Left kidney (tissue), 2 donors: ENCODE measurements around the gene HPF1. TPM values are rescaled to one million over a fixed set of nuclear protein-coding genes. Genes with fewer than 3 reads are reported as not detected.
"Not testable (repeated sequence)": the region's sequence is repeated elsewhere in the genome, so short reads cannot be mapped to it uniquely, and the experiment has no call there.

Experiments used
- DNase-seq: peaks from one replicate; pipeline ENCODE4 v3.0.0-alpha.2; 2013
- polyA plus RNA-seq: library from polyadenylated mRNA; unstranded; fragments of 120-200 nt; gene quantifications from one replicate; pipeline ENCODE4 v1.2.1, GENCODE V29; 2013; ENCODE audit not compliant: insufficient read length

Gene HPF1
- polyA plus RNA-seq, 1 donor, result 47.5 TPM

DNA sequence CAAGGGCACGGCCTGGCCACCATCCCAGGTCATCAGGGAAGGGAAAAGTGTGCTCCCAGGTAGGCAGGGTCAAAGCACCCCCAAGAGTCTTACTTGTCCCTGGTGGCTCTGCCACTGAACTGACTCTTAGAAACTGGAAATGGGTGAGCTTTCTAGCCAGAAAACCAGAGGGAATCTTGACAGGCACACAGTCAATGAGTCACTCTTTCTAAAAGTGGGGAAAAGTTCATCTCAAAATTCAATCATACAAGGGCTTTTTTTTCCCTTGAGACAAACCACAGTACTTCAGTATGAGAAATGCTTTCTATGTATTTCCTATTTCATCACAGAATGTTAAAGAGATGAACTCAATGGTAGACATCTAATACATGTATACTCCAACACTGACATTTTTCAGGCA is 12.5 kb downstream of the HPF1 start:
- DNase-seq, result no peak

DNA sequence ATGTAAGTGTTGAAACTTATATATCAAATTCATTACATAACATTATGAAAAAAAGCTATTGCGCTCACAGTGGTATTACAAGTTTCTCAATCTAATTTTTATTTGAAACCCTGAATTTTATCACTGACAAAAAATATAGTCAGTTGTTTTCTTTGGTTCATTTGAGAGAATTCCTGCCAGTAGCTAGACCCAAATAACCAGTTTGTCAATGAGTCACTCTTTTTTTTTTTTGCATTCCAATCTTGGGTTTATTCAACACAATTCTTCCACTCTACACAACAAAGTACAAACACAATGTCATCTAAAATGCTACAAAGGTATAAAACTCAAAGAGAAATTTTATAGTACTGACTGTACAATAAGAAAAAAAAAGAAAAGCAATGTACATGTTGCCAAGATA is 13.1 kb downstream of the HPF1 start:
- no peak for DNase-seq

DNA sequence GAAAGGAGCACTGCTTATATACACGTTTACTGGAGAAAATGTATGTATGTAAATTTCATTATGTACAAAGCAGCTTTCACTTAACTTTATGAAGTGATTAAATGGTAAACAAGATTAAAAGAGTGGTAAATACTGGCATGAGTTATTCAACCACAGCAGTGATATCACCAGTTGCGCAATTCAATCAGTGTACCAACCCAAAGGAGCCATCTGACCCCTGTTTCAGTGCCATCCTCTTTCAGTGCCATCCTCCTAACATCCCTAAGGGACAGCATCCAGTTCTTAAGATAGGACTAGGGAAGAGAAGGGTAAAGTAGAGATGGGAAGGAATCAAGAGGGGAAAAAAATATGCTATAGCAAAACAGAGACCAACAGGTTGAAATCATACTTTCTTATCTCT is 16.2 kb downstream of the HPF1 start:
- no peak for DNase-seq

DNA sequence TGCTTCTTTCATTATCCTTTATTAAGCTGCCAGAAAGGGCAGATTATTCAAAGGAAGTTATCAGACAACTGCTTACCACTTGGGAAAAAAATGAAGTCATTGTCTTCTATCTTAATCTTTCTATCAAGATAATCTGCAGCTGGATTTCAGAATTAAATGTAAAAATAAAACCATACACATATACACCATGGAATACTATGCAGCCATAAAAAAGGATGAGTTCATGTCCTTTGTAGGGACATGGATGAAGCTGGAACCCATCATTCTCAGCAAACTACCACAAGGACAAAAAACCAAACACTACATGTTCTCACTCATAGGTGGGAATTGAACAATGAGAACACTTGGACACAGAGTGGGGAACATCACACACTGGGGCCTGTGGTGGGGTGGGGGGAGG is 19.1 kb downstream of the HPF1 start:
- not testable (repeated sequence) for DNase-seq

DNA sequence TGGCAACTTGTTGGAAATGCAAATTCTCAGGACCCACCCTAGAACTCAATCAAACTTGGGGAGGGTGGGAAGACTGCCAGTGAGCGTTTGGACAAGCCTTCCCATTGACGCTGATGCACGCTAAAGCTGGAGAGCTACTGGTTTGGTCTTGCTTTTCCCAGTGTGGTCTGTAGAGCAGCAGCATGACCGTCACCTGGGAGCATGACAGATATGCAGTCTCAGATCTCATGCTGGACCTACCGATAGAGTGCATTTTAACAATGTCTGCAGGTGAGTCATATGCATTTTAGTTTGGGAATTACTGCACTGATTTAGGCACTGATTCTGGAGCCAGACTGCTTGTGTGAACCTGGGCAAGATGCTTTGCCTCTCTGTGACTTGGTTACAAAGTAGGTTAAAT is 27.2 kb downstream of the HPF1 start:
- no peak for DNase-seq

DNA sequence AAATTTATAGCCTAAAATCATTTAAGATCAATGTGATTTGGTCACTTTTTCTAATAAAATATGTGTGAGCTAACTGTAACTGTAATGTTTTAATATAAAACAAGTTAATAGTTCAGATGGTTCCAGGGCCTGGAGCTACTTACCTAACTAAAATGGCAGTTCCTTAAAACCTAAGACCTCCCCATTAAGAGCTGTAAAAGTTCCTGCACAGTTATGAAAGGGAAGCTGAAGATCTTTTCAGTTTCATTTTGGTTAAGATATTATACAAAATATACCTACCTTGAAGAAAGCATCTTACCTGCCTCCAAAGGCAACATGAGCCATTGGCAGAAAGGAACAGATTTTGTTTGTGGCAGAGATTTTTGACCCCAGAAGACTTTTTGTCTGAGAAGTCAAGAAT is 30.1 kb downstream of the HPF1 start:
- no peak for DNase-seq

DNA sequence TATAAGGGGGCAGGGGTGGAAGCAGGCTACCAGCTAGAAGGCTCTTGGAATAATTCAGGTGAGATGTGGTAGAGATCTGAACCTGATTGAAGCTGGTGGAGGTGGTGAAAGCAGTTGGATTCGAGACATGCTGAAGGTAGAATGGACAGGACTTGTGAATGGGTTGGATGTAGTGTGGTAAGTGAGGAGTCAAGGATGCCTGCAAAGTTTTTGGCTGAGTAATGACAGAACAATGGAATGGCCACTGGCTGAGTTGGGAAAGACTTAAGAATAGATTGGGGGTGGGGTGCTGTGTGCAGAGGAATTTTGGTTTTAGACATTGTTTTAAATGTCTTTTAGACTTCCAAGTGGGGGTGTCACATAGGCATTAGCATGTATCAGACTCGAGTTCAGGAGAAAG is 33.5 kb downstream of the HPF1 start:
- DNase-seq, result no peak

DNA sequence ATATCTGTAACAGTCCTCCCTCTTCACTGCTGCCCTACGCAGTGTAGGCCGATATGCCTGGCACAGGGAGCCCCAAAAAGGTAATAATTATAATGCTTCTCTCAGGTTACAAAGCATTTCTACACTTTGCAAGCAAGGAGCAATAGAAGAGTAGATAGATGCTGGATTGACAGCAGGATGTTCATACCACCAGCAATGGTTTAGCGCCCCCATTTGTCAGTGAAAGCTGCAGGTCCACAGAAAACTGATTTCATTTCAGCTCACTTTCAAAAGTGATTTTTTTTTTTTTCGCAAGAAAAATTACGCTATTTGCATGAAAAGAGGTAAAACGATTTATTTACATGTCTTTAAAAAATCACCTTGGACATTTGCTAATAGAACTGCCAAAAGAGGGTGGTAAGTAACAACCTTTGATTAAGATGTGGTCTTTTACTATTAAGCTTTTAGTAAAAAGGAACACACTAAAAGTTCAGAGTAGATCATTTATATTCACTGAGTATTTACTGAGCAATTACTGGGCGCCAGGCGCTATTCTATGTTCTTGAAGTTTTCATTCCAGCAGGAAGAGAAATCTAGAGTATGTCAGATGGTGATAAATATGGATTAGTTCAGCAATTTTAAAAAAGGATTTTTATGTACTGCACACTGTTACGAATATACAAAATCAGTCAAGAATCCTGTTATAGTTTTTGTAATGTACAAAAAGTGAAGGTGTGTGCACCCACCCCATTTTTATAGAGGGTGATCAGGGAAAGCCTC is 34.4 kb downstream of the HPF1 start:
- no peak for DNase-seq

DNA sequence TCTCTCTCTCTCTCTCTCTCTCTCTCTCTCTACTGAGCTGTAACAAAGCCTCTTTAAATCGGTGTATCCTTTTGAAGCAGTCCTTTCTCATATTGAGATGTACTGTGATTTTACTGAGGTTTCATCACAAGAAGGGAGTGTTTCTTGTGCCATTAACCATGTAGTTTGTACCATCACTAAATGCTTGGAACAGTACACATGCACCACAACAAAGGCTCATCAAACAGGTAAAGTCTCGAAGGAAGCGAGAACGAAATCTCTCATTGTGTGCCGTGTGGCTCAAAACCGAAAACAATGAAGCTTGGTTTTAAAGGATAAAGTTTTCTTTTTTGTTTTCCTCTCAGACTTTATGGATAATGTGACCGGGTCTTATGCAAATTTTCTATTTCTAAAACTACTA is 37.2 kb downstream of the HPF1 start:
- no peak for DNase-seq

DNA sequence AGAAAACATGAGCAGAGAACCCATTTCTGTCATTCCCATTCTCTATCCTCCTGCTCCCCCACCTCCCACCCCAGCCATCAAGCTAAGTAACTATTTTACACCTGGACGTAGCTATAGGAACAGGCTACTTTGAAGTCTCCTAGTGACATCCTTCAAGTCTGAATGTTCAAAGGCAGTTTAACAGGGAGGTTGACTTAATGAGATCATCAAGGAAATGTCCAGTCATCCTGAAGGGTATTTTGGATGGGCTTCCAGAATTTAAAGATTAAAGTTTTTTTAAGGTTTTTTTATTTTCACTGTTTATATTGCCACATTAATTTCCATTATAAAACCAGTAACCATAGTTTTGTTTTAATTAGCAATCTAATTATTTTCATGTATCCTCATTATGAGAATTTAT is 41.1 kb downstream of the HPF1 start:
- DNase-seq, result no peak

DNA sequence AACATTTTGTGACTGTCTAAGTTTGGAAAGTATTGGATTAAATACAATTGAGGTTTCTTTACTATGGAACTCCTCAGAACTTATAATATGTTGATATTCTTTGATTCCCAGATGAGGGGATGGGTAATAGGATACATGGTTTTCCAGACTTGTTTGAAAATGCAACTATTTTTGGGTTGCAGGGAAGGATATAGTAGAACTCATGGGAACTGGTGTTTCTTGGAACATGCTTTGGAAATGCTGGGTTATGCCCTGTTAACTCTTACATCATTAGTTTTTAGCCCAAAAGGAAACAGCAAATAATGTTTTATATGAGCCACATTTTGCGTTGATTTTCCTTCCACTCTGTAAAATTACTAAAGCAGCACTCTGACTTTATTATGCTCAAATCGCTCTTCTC is 41.9 kb downstream of the HPF1 start:
- DNase-seq, result no peak

DNA sequence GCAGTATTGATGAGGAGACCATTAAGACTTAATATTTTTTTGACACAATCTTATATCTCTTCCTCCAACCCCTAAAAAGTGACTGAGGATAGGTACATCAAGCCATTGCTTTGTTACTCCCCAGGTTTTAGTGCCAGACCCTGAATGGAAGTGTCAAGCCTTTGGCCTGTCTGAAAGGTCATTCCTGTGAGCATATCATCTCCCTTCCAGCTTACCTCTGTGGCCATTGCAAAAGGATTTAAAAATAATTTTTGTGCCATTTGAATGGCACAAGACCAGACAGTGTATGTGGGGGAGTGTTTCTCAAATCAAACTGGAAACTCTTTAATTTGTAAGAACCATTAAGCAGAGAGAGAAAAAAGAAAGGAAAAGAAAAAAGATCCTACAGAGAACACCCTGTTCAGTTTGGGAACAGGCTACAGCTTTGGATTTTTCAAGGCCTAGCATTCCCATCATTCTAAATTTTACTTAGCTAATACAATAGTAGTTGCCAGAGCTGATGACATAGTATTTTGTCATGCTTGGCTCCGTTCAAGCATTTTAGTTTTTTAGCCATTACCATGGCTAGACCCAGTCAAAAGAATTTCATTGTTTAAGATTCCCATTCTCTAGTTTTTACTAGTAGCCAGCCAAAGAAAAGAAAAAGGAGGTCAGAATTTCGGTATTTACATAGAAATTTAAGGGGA is 49.6 kb downstream of the HPF1 start:
- no peak for DNase-seq

DNA sequence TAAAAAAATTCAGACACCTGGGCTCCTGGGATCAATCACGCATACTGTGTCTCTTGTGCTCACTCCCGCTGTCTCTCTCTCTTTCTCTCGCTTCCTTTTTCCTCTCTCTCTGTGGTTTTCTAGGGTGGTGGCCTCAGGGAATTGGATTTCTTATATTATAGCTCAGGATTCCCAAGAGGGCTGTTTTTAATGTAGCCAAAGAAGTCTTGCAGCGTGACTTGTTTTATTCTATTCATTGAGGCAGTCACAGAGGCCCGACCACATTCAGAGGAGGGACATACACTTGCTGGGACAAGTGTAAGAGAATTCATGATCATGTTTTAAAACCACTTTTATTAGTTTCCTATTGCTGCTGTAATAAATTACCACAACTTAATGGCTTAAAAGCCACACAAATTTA is 59.4 kb downstream of the HPF1 start:
- no peak for DNase-seq

DNA sequence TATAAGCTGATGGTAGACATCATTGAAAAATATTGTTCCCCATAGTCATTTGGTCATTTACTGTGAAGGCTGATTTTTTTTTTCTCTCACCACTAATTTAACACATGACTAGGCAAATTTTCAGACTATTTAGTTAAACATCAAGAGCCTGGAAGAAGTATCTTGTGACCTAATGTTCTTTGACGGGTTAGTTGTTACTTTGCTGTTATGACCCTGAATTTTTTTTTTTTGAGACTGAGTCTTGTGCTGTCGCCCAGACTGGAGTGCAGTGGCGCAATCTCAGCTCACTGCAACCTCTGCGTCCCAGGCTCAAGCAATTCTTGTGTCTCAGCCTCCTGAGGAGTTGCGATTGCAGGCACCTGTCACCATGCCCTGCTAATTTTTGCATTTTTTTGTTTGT is 67.0 kb downstream of the HPF1 start:
- no peak for DNase-seq

DNA sequence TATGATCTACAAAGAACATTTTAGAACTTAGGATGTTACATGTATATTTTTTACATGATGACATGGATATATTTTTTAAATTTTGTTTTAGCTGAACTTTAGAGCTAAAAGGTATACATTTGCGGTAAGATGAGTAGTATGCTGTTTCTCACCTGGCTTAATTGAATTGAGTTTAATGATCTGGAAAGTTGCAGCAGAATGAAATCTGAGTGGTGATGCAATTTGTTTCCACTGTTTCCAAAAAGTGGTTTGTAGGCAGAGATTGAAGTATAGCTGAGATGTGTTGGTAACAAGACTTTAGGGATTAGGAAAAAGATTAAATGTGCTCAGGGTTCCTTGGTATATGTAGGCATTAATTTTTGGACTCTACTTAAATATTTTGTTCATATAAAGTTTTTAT is 68.1 kb downstream of the HPF1 start:
- no peak for DNase-seq

DNA sequence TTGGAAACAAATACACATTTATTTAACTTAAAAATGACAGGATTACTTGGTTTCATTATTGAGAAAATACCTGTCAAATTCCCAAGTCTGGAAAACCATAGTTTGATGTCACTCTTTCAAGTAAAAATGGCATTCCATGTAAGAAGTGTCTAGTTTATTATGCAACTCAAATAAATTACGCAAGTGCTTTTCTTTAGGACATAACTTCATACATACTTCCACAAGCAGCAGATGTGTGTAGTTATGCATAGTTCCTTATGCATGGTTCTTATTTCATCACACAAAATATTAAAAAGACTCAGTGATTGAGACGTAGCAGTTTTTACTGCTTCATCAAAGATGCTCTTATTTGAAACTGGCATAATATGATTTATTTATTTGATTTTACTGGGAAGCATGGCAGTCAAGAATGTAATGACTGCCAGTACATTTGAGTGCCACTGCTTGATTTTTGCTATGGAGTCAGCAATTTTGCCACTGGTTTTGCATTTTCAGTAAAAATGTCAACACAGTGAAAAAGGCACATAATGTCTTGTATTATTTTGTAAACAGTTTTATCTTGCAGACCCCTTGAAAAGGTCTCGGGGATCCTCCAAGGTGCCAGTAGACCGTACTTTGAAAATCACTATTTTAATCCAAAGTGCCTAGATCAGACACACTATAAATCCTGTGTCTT is 75.2 kb downstream of the HPF1 start:
- DNase-seq, result no peak

Other genes starting within 250 kb of the HPF1 start
- 26.2 TPM for gene NEK1, start 145.4 kb downstream of the HPF1 start, polyA plus RNA-seq
- gene CLCN3, start 137.4 kb downstream of the HPF1 start, polyA plus RNA-seq, result 64.6 TPM